DMS53 (cell line): ENCODE results near the gene OR4E2.
A peak's percentile ranks its signal among the peaks of the same experiment; 100 is the strongest.
"Not testable (repeated sequence)": the region's sequence is repeated elsewhere in the genome, so short reads cannot be mapped to it uniquely, and the experiment has no call there.

Experiments
- DNase-seq: peaks from one replicate; lab custom pipeline; 2025; lab: John Stamatoyannopoulos, UW

OR4E2 gene, protein sequence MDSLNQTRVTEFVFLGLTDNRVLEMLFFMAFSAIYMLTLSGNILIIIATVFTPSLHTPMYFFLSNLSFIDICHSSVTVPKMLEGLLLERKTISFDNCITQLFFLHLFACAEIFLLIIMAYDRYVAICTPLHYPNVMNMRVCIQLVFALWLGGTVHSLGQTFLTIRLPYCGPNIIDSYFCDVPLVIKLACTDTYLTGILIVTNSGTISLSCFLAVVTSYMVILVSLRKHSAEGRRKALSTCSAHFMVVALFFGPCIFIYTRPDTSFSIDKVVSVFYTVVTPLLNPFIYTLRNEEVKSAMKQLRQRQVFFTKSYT

GRCh38 chr14:21653331-21653885, at the start of gene OR4E2:
Gene OR4E2, plus strand, starts transcription at chr14:21653835. Its CDS starts 11,248 bp downstream, at chr14:21665083.
- no peak for DNase-seq

DNA sequence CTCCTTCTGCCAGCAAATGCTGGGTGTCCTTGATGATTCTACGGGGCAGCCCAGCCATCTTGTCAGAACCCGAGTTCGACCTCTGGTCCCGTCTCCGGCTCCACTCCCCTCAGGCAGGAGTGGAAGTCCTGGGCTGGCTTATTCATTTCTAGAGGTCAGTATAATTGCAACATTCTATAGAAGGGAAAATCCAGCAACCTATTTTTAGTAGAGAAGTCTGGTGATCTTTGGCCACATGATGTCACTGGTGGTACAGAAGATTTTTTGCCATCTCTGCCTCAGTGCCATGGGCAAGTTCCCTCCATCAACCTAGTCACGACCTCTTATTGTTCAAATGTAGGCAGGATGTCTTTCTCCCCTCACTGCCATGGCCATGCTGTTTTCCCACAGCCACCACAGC, 41.3 kb upstream of the OR4E2 start:
- DNase-seq: no peak

DNA sequence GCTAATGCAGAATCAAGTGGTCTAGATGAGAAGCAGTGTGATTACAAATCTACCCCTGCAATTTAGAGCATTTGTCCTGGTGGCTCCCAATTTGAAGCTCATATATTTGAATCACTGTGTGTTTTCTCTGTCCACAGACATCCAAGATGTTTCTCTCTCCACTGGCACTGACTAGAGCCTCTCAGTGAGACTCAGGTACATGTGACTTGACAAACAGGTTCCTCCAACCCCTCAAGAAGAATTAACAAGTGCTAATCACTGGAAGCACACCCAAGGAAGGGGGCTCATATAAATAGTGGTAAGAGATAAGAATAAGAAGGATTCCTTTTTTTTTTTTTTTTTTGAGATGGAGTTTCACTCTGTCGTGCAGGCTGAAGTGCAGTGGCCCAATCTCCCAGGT, 39.4 kb upstream of the OR4E2 start:
- DNase-seq: peak; percentile 33

DNA sequence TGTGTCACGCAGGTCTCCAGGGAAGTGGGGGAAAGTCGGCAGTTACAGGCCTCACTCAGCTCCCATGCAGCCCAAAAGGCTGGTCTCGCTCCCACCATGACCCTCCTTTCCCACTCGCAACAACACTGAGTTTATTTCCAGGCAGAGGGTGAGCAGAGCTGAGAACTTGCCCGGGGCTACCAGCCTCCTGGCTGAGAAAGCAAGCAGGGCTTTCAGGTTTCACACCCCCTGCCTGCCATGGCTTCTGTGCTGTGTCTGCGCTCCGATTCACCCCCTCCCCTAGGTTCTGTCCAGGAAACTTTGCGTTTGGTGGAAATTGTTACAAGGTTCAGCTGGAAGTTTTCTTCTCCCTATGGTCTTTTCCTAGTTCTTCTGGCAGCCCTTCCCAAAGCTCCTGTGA, 36.0 kb upstream of the OR4E2 start:
- DNase-seq: no peak

DNA sequence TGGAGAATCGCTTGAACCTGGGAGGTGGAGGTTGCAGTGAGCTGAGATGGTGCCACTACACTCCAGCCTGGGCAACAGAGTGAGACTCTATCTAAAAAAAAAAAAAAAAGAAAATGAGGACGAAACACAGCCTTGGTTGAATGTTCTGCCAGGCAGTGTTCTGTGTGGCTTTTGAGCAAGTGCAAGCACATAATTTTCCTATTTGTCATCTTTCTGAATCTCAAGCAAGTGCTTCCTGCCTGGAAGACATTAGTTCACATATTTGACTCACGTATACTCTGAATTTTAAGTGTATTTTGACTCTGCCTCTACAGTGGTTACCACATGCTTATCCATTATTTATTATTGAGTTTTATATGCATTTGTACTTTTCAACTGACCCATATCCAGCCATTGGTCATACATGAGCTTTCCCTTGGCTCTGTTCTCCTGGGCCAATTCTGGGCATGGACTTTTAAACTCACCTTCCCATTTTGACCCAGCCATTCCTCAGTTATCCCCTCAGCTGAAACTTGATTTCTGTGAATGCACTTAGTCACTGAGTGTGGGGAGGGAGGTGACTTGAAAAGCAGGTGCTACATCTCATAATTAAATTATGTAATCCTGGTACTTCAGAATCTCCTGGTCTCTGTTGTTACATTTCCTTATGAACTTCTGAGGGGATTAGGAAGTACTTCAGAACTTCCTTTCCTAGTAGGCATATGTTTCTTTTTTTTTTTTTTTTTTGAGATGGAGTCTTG, 27.0 kb upstream of the OR4E2 start:
- DNase-seq: peak; percentile 2

DNA sequence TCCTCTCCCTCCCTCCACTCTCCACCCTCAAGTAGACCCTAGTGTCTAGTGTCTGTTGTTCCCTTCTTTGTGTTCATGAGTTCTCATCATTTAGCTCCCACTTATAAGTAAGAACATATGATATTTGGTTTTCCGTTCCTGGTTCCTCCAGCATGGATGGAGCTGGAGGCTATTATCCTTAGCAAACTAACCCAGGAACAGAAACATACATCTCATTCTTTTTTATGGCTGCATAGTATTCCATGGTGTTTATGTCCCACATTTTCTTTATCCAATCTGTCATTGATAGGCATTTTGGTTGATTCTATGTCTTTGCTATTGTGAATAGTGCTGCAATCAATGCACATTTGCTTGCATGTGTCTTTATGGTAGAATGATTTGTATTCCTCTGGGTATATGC, 23.1 kb upstream of the OR4E2 start:
- not testable (repeated sequence) for DNase-seq

GRCh38 chr14:21631084-21631483, 22.6 kb upstream of the OR4E2 start:
- peak; percentile 85 for DNase-seq

DNA sequence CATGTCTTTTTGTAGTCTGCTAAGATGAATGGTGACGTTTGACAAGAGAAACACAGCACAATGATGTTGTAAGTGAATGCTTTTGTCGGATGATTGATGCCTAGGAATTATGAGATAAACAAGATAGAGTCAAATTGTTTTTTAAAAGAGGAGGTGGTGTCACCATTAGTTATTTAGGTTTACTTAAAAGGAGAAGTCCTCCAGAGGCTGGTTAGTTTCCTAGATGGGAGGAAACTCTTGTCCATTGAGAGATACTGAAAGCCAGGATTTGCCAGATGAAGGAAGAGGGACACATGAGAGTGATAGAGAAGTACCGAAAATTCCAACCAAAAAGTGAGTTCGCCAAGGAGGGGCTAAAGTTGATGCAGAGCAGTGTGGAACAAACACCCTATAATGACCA, 18.8 kb upstream of the OR4E2 start, which contains the start of gene OR10G2:
Gene OR10G2, minus strand, starts transcription at position 101 of the 400 bp plus-strand sequence. Its CDS starts 98 bp downstream, at position 3.
- no peak for DNase-seq

- no peak for DNase-seq
These were observed 11.0 kb upstream of the OR4E2 start for GRCh38 chr14:21642683-21643082.

DNA sequence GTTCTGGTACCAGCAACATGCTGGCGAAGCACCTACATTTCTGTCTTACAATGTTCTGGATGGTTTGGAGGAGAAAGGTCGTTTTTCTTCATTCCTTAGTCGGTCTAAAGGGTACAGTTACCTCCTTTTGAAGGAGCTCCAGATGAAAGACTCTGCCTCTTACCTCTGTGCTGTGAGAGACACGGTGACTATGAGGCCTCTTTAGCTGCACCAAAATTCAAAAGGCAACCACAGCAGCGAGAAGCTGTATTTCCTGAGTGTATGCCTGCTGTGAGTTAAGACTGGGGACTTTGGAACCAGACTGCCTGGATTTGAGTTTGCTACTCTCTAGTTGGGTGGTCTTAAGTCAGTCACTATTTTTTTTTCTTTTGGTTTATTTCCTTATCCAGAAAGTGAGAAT, 10.2 kb upstream of the OR4E2 start:
- no peak for DNase-seq

DNA sequence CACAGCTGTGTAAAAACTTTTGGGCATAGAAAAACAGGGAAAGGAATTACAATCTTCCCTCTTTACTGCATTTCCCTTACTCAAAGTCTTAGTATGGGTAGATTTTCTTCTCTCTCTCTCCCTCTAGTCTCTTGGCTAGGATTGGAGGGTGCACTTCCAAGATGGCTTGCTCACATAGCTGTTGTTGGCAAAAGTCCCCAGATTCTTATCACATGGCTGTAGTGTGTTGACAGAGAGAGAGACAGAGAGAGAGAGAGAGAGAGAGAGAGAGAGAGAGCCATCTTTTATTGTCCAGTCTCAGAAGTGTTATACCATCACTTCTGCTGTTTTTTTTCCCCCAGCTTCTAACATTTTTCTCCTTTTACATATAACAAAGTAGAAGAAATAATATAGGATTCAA, 6.3 kb upstream of the OR4E2 start:
- peak; percentile 2 for DNase-seq

- no peak for DNase-seq
These were observed 1.3 kb upstream of the OR4E2 start for GRCh38 chr14:21652209-21652808.

- no peak for DNase-seq
These were observed 580 bp downstream of the OR4E2 start for GRCh38 chr14:21654215-21654614.

GRCh38 chr14:21656980-21657379, 3.3 kb downstream of the OR4E2 start:
- no peak for DNase-seq

DNA sequence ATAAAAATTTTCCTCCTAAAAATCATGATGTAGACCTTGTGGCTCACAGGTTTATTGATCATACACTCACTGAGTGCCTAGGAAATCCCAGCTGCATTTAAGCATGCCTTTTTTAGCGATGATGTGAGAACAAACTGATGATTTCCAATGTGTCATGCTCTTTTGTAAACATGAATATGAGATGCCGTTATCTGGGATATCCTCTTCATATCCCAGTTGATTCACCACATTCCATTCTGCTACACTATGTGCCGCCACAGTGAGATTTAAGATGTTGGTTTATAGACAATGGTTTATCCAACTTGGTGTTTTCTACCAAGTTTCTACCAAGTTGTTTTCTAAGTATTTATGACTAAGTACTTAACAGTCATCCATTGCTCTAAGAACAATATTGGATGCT, 14.7 kb downstream of the OR4E2 start:
- peak; percentile 60 for DNase-seq

- peak; percentile 47 for DNase-seq
These were observed 15.6 kb downstream of the OR4E2 start for GRCh38 chr14:21669284-21669683.

- DNase-seq: no peak
These were observed 17.7 kb downstream of the OR4E2 start for GRCh38 chr14:21671371-21671770.

GRCh38 chr14:21672116-21672515, 18.5 kb downstream of the OR4E2 start:
- DNase-seq: no peak

DNA sequence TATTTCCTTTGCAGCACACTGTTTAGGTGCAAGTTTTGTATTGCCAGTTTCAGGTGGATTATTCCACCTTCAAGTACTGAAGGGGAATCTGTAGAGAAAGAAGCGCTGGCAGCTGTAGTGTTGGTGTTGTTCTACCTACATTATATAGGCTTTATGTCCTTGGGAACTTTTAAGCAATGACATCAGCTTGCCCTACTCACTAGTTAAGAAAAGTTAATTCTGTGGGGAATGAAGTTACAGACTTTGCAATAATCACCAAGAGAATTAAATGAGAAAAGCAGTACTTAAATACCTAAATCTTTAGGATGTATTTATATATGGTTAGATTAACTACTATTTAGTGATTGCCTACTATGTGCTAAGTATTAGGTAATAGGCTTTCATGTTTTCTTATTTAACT, 20.1 kb downstream of the OR4E2 start, which contains the start of gene OR4E1:
Gene OR4E1, minus strand, starts transcription at position 101 of the 400 bp plus-strand sequence. CDS start 2,883 bp downstream, outside the sequence.
- no peak for DNase-seq

DNA sequence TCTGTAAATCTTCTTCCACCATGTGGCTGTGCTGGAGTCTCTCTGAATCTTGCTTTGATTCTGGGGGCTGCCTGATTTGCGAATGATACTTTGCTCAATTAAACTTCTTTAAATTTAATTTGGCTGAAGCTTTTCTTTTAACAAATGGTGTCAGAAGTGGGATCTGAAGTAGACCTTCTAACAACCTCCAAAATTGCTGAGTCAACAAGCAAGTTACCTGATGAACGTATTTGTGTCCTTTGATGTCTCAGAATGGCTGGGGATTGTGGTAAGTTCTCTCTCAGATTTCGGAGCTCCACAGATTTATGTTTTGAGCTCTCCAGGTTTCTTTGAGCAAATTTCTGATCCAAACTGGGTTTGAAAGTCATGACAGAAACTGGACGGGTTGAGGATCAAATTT, 21.9 kb downstream of the OR4E2 start:
- no peak for DNase-seq

DNA sequence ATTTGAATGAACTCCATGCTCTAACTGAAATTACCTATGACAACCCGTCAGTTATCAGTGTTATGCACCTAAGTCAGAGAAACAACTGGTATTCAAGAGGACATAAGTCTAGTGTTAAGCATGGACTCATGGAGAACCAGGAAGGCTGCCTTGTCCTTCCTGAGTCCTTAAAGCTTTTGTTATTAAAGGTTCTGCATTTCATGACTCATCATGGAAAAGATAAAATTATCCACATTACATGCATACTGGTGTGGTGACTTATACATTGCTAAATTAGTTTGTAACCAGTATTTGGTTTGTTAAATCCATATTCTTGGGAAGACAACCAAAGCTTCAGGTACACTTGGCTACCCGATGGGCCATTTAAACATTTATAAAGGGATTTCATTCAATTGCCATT, 26.4 kb downstream of the OR4E2 start:
- DNase-seq: peak; percentile 3

DNA sequence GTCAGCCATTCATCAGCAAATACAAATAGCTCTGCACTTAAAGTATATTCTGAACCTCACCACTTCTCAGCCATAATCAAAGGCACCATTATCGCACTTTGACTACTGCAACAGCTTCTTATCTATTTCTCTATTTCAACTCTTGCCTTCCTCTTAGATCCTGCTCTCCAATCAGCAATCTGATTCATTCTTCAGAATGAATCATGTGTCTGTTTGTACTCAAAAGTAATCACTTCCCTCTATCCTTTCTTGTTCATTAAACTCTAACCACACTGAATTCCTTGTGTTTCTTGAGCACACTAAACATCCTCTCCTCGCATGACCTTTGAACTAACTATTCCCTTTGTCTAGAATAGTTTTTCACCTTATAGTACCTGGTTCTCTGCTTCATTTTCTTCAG, 32.8 kb downstream of the OR4E2 start:
- DNase-seq: no peak

- DNase-seq: no peak
These were observed 40.8 kb downstream of the OR4E2 start for GRCh38 chr14:21694425-21694824.
